NOMO-1 treated with DMSO at 0.1 percent for 48 hours (cell line): ENCODE measurements around the gene UQCR11.
"Not testable (repeated sequence)": the region's sequence is repeated elsewhere in the genome, so short reads cannot be mapped to it uniquely, and the experiment has no call there.

ENCODE experiments used
- DNase-seq: peaks from one replicate; lab custom pipeline; 2025; ENCODE audit not compliant: unreplicated experiment; lab: John Stamatoyannopoulos, UW

UQCR11 gene

GRCh38 chr19:1605236-1606137 is at the start of gene UQCR11:
UQCR11 (minus strand) TSS chr19:1605462; CDS start chr19:1605409, 53 bp downstream.
- peak; percentile 96 for DNase-seq

- DNase-seq, result no peak
Observed at GRCh38 chr19:1654178-1654792, 49.0 kb upstream of the UQCR11 start.

GRCh38 chr19:1653300-1653628 is 48.0 kb upstream of the UQCR11 start:
- DNase-seq, result no peak

GRCh38 chr19:1652471-1653299 is 47.4 kb upstream of the UQCR11 start, which contains the start of gene TCF3:
TCF3 (minus strand) TSS chr19:1652615; CDS start chr19:1650248, 2,367 bp downstream.
- DNase-seq, result peak; percentile 96

- no peak for DNase-seq
Observed at GRCh38 chr19:1651568-1652291, 46.5 kb upstream of the UQCR11 start.

GRCh38 chr19:1650650-1651567 is 45.6 kb upstream of the UQCR11 start:
- no peak for DNase-seq

- no peak for DNase-seq
Observed at GRCh38 chr19:1649706-1650649, 44.7 kb upstream of the UQCR11 start.

GRCh38 chr19:1648920-1649541 is 43.8 kb upstream of the UQCR11 start:
- DNase-seq, result no peak

- no peak for DNase-seq
Observed at GRCh38 chr19:1648459-1648849, 43.2 kb upstream of the UQCR11 start.

GRCh38 chr19:1647501-1648458 is 42.5 kb upstream of the UQCR11 start:
- DNase-seq, result no peak

GRCh38 chr19:1646659-1647453 is 41.6 kb upstream of the UQCR11 start:
- no peak for DNase-seq

GRCh38 chr19:1646149-1646548 is 40.9 kb upstream of the UQCR11 start:
- no peak for DNase-seq

GRCh38 chr19:1645299-1645698 is 40.0 kb upstream of the UQCR11 start:
- no peak for DNase-seq

- DNase-seq, result no peak
Observed at GRCh38 chr19:1644070-1644469, 38.8 kb upstream of the UQCR11 start.

- DNase-seq, result not testable (repeated sequence)
Observed at GRCh38 chr19:1640893-1641448, 35.7 kb upstream of the UQCR11 start.
